Neural cell (in vitro differentiated cells): ENCODE data around the gene TMEM184A.

Source experiments
- CTCF ChIP-seq: fragments of 450-650 bp; IDR thresholded peaks from 2 replicates; pipeline ENCODE4 v1.5.1; 2014; ENCODE audit warnings: antibody characterized with exemption, mild to moderate bottlenecking, moderate library complexity; ENCODE audit not compliant: poor library complexity, severe bottlenecking
- EP300 ChIP-seq: fragments of 450-650 bp; conservative IDR thresholded peaks from 2 replicates; pipeline ENCODE4 v1.6.1; 2014; ENCODE audit warnings: antibody characterized with exemption, mild to moderate bottlenecking, moderate library complexity; ENCODE audit not compliant: poor library complexity, severe bottlenecking
- EZH2 ChIP-seq: fragments of 200-600, 300-800 bp; shearing (Covaris generic), sonication (generic); IDR thresholded peaks from 2 replicates; pipeline ENCODE4 v1.6.1; 2014; ENCODE audit warnings: antibody characterized with exemption, low read length, borderline replicate concordance, mild to moderate bottlenecking; ENCODE audit not compliant: insufficient read depth, poor library complexity, severe bottlenecking
- SMC3 ChIP-seq: fragments of 450-650 bp; conservative IDR thresholded peaks from 2 replicates; pipeline ENCODE4 v1.6.1; 2014; ENCODE audit warnings: antibody characterized with exemption, mild to moderate bottlenecking, moderate library complexity; ENCODE audit not compliant: poor library complexity
- TF ChIP-seq, protein P1 (sequence below): IDR thresholded peaks from 2 replicates; pipeline ENCODE4 v1.6.1; 2012; ENCODE audit warnings: borderline replicate concordance

DNA sequence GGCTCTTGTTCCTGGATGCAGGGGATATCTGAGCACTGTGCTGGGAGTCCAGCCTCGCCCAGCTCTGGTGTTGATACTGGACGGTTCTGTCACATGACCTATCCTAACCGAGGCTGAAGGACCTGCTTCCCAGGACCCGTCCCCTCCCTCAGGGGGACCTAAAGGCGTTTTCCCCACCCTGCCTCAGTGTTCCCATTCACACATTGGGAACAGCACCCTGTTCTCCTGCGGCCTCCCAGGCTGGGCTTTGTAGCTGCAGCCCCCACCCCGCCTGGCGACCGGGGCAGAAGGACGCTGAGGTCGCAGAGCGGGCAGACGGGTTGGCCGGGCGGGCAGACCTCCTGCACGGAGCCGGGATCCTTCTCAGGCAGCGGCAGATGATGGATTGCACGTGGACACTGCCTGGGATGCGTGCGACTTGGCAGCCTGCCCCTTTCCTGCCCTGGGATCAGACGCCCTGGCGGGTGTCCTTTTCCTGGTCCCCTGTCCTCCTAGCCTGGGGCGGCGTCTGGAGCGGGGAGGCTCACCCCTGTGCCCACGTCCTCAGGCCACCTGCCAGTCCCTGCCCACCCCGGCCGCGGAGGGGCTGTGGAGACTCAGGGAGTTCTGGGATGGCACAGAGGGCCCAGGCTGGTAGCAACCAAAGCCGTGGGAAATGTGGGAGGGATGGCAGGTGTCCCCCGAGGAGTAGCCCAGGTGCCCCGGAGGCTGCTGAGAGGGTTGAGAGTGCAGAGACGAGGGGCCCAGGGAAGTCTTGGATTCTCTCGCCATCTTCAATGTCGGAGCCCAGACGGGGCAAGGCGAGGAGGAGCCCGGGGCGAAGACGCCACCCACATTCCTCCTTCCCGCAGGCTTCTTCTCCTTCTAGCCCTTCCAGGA, 31.1 kb upstream of the TMEM184A start:
- TF ChIP-seq EZH2 (no peak), EP300 (no peak), CTCF (no peak), SMC3 (no peak)
- TF ChIP-seq, protein P1, sequence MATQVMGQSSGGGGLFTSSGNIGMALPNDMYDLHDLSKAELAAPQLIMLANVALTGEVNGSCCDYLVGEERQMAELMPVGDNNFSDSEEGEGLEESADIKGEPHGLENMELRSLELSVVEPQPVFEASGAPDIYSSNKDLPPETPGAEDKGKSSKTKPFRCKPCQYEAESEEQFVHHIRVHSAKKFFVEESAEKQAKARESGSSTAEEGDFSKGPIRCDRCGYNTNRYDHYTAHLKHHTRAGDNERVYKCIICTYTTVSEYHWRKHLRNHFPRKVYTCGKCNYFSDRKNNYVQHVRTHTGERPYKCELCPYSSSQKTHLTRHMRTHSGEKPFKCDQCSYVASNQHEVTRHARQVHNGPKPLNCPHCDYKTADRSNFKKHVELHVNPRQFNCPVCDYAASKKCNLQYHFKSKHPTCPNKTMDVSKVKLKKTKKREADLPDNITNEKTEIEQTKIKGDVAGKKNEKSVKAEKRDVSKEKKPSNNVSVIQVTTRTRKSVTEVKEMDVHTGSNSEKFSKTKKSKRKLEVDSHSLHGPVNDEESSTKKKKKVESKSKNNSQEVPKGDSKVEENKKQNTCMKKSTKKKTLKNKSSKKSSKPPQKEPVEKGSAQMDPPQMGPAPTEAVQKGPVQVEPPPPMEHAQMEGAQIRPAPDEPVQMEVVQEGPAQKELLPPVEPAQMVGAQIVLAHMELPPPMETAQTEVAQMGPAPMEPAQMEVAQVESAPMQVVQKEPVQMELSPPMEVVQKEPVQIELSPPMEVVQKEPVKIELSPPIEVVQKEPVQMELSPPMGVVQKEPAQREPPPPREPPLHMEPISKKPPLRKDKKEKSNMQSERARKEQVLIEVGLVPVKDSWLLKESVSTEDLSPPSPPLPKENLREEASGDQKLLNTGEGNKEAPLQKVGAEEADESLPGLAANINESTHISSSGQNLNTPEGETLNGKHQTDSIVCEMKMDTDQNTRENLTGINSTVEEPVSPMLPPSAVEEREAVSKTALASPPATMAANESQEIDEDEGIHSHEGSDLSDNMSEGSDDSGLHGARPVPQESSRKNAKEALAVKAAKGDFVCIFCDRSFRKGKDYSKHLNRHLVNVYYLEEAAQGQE, result no peak
